HPDE6-E6E7 (cell line): ENCODE data around the gene DMAC2.
"Not testable (repeated sequence)": the region's sequence is repeated elsewhere in the genome, so short reads cannot be mapped to it uniquely, and the experiment has no call there.

Experiments
- DNase-seq: peaks from one replicate; pipeline ENCODE4 v3.0.0; 2011; ENCODE audit warnings: missing footprints; ENCODE audit errors: extremely low spot score

DMAC2 gene

GRCh38 chr19:41398598-41398997 lies 41.1 kb downstream of the DMAC2 start:
- DNase-seq: no peak

- no peak for DNase-seq
Observed at GRCh38 chr19:41398050-41398418, 41.7 kb downstream of the DMAC2 start.

- peak; percentile 95 for DNase-seq
Observed at GRCh38 chr19:41397086-41398049, 42.3 kb downstream of the DMAC2 start, which contains the start of the genes BCKDHA and EXOSC5. TSS of gene BCKDHA (plus strand) at chr19:41397818. CDS start at chr19:41397828, 10 bp downstream. TSS of gene EXOSC5 (minus strand) at chr19:41397359. CDS start at chr19:41397328, 31 bp downstream.

- no peak for DNase-seq
Observed at GRCh38 chr19:41395355-41395754, 44.4 kb downstream of the DMAC2 start.

GRCh38 chr19:41392775-41393174 lies 46.9 kb downstream of the DMAC2 start:
- DNase-seq: no peak

- DNase-seq: no peak
Observed at GRCh38 chr19:41391618-41392017, 48.1 kb downstream of the DMAC2 start.

GRCh38 chr19:41386442-41386841 lies 53.3 kb downstream of the DMAC2 start:
- peak; percentile 40 for DNase-seq

GRCh38 chr19:41384351-41384750 lies 55.4 kb downstream of the DMAC2 start:
- no peak for DNase-seq

- not testable (repeated sequence) for DNase-seq
Observed at GRCh38 chr19:41381536-41381935, 58.2 kb downstream of the DMAC2 start.
